WTC11 (cell line): ENCODE measurements around the gene SEH1L.

ENCODE experiments used
- ATF3 ChIP-seq: sonication (generic); formaldehyde crosslinking; conservative IDR thresholded peaks from 2 replicates; pipeline ENCODE4 v1.8.1; 2022; ENCODE audit warnings: mild to moderate bottlenecking, missing genetic modification reagents
- CTCF ChIP-seq: fragments of 200-600 bp; IDR thresholded peaks from 2 replicates; pipeline ENCODE4 v1.8.0; 2022; ENCODE audit warnings: antibody characterized with exemption
- GTF2I ChIP-seq: fragments of 250-450 bp; sonication (Bioruptor Pico); conservative IDR thresholded peaks from 2 replicates; pipeline ENCODE4 v1.4.0; 2021; ENCODE audit warnings: mild to moderate bottlenecking
- JAZF1 ChIP-seq: fragments of 250-450 bp; sonication (Bioruptor Pico); IDR thresholded peaks from 2 replicates; pipeline ENCODE4 v1.9.0; 2021; ENCODE audit warnings: moderate library complexity, mild to moderate bottlenecking, inconsistent platforms

GRCh38 chr18:12990967-12991820 is 43.4 kb downstream of the SEH1L start, which contains the start of gene CEP192:
- TF ChIP-seq CTCF (no peak), GTF2I (CRISPR knock-in tag) (no peak), ATF3 (CRISPR knock-in tag) (no peak), JAZF1 (CRISPR knock-in tag) (no peak)
